Activated CD4-positive, alpha-beta T cell treated with anti-CD3 and anti-CD28 coated beads, Interleukin-10, Interleukin-2, amounts not matched to agents 100 ng/mL and 50 ng/mL, durations not matched to agents 16 hours and 8 hours (primary cell): ENCODE results near the gene ABCF3.

Experiments used
- DNase-seq: peaks from one replicate; pipeline ENCODE4 v3.0.0-alpha.2; 2020

ABCF3 gene

DNA sequence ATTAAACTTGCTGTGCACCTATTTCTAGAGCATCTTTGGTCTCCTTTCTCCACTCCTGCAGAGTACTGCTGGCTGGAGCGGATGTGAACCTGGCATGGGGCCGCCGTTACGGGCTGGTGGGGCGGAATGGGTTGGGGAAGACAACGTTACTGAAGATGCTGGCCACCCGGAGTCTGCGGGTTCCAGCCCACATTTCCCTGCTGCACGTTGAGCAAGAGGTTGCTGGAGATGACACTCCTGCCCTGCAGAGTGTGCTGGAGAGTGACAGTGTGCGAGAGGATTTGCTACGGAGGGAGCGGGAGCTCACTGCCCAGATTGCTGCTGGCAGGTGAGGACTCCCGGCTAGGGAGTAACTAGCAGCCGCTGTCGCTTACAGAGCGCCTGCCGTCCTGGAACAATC is 2.1 kb downstream of the ABCF3 start:
- DNase-seq = no peak

DNA sequence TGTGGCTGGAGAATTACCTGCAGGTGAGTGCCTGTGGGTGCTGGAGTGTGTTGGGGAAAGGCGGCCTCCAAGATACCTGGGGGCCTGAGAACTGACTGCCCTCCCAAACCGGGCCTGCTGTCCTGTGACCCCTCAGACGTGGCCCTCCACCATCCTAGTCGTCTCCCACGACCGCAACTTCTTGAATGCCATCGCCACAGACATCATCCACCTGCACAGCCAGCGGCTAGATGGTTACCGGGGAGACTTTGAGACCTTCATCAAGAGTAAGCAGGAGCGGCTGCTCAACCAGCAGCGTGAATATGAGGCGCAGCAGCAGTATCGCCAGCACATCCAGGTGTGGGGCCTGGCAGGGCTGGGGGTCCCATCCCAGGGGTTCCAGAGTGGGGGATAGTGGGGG is 3.4 kb downstream of the ABCF3 start:
- no peak for DNase-seq

DNA sequence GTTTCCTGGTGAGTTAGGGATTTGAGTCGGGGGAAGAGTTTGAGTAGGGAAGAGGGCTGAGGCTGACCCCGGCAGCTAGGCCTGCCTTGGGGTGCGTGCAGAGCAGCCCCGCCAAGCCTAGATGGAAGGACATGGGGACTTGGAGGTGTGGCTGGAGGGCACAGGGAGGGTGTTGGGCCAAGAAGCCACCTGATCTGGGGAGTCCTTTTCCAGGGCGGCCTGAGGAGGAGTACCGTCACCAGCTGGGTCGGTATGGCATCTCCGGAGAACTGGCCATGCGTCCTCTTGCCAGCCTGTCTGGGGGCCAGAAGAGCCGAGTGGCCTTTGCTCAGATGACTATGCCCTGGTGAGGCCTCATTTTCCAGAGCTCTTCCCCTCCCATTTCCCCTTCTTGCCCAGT is 6.9 kb downstream of the ABCF3 start:
- no peak for DNase-seq

DNA sequence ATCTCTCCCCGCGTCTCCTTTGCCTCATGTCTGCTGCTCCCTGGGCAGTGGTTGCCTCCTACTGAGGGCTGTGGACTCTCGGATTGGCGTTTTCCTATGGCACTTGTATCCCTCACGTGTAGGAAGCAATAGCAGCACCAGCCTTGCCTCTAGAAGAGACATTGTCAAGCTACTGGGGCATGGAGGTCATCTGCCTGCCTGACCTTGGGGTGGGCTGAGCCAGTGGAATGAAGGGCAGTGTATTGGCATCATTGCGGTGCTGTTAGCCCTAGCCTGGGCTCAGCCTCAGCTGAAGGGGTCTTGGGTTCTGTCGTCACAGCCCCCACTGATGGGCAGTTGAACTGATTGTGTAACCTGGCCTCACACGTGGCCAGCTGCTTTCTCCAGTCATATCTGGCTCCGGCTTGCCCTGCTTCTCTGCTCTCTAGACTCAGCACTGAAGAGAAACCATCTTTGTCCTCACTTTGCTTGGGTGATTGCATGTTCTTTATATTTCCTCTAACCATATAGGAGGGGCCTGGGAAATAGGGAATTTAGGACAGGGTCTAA is 8.1 kb downstream of the ABCF3 start:
- no peak for DNase-seq

DNA sequence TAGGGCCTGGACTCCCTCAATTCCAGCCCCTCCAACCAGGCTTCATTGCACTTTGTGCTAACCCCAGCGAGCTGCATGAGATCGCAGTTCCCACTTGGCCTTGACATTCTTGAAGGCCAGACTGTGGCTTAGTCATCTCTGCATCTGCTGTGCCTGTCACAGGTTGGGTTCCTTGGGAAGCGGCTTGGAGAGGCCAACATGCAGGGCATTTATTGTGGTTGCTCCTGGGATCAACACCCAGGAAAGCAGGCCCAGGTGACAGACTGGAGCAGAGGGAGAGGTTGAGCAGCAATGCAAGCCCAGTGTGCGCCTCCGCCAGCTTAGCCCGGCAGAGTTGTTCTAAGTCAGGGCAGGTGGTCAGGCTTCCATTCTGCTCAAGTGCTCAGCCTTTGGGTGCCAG is 10.5 kb downstream of the ABCF3 start:
- DNase-seq = no peak

DNA sequence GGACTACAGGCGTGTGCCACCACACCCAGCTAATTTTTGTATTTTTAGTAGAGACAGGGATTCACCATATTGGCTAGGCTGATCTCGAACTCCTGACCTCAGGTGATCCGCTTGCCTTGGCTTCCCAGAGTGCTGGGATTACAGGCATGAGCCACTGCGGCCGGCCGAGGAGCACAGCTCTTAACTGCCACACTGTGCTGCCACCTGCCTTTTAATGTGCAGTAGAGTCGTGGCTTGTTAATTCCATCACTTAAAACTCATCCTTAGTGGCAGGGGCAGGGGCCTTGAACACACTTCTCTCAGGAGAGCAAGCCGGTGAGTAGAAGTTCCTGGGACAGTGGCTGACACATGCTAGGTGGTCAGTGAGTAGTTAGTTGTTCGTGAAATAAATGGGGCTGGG is 12.5 kb downstream of the ABCF3 start:
- DNase-seq = no peak

DNA sequence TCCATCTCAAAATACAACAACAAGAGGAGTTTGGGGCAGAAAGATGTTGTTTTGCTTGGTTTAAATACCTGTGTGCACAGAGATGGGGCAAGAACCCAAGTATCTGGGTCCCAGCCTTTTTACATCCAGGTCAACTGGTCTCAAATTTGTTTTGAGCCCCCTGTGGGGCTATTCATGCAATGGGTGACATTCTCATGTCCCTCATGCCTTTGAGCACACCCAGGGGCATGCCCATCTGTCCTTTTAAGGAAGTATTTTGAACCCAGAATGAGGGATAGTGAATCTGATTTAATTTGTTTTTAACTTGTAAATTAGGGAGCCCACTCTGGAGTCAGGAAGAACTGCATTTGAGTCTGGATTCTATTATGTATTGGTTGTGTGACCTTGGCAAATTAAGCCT is 14.8 kb downstream of the ABCF3 start:
- no peak for DNase-seq

DNA sequence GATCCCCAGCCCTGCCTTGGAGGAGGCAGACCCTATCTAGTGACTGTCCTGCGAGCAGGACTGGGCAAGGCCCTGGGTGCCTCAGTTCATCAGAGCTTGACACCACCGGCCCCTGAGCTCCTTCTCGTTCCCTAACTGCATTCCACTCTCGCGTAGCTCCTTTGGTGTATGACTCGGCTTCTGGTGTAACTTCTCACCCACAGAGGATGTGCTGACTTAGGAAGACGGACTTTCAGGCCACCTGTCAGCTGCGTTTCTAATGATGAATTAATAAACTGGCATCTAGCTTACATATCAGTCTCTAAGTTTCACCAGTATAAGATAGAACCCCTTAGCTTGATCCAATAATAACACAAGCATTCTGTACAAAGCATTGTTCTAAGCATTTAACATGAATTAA is 17.5 kb downstream of the ABCF3 start:
- DNase-seq = no peak

DNA sequence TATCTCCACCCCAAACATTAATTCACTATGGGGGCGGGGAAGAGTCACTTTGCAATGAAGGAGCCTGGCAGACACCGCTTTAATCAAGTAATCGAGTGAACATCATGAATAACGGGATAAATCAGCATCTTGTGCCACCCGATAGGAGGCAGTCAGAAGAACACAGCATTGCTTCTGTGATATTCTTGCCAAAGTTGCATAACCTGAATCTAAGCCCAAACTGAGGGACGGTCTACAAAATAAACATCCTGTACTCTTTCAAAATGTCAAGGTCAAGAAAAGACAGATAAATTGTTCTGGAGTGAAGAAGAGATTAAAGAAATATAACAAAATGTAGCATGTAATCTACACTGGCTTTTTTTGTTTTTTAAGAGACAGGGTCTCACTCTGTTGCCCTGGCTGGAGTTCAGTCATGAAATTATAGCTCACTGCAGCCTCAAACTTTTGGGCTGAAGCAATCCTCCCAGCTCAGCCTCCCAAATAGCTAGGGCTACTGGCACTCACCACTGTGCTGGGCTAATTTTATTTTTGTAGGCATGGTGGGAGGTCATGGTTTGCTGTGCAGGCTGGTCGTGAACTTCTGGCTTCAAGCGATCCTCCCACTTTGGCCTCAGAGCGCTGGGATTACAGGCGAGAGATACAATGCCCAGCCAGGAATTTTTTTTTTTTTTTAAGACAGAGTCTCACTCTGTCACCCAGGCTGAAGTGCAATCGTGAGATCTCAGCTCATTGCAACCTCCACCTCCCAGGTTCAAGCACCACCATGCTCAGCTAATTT is 23.3 kb downstream of the ABCF3 start:
- DNase-seq = no peak

DNA sequence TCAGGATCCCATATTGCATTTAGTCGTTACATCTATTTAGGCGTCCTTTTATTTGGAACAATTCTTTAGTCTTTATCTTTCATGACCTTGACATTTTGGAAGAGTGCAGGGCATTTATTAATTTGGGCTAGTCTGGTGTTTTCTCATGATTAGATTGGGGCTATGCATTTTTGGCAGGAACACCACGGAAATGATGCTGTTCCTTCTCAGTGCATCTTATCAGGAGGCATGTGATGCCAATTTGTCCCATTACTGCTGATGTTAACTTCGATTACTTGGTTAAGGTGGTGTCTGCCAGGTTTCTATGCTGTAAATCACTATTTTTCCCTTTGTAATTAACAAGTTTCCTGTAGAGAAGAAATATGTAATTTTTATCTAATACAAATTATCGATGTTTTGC is 25.3 kb downstream of the ABCF3 start:
- DNase-seq = no peak

DNA sequence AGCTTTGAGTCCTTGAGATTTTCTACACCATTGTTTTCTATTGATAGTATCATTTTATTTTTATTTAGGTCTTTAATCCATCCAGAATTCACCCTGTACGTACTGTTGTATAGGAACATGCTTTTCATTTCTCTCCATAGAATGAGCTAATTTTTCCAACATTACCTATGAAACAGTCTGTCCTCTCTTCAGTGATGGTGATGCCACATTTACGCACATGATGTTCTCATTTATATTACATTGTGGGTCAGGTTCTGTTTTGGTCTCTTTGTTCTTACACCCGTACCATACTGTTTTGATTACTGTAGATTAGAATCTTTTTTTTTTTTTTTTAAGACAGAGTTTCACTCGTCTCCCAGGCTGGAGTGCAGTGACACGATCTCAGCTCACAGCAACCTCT is 25.7 kb downstream of the ABCF3 start:
- no peak for DNase-seq

DNA sequence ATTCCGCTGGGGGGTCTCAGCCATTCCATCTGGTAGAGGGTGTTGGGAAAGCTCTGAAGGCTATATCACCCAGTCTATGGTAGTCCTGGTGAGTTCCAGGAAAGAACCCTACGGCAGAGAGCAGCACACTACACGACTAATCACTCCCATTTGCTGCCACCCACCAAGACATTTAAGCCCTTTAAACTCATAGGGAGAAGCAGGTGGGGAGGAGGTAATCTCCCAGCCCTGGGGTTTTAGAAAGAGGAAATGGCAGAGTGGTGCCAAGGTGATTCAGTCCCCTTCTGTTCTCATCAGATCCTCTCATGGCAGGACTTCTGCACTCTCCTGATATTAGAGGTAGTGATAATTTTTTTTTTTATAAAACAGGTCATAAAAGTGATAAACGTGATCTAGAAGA is 32.8 kb downstream of the ABCF3 start:
- DNase-seq = no peak

DNA sequence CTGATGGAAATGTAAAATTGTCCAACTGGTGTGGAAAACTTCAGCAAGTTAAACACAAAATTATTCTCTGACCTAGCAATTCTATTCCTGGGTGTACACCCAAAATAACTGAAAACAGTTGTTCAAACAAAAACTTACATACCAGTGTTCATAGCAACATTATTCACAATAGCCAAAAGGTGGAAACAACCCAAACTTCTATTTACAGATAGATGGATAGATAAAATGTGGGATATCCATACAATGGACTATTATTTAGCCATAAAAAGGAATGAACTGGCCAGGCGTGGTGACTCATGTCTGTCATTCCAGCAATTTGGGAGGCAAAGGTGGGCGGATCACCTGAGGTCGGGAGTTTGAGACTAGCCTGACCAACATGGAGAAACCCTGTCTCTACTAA is 36.5 kb downstream of the ABCF3 start:
- no peak for DNase-seq

DNA sequence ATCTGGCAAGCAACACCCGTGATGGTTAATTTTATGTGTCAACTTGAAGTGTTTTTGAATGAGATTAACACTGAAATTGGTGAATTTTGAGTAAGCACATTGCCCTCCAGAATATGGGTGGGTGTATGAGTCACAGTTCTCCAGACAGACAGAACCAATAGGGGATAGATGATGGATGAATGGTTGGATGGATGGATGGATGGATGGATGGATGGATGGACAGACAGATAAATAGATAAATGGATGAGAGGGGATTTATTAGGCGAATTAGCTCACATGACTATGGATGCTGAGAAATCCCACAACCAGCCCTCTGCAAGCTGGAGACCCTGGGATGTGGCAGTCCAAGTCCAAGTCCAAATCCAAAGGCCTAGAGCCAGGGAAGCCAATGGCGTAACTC is 37.9 kb downstream of the ABCF3 start:
- no peak for DNase-seq

DNA sequence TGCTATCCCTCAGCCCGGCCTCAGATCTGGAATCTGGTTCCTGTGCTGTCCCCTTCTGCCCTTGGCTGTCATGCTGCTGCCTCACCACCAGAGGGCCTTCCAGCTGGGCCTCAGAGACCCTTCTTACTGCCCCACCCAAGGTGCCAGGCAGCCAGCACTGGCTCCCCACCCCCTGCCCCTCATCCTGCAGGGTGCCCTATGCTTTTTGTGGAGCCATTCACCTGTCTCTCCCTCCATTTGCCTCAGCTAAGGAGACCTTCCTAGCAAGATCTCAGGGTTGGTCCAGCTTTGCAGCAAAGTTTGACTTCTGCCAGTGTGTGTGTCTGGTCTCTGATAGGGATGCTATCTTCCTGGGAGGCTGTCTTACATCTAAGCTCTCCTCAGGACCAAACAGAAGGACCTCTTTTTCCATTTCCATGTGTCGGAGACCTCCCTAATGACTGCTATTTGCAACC is 41.5 kb downstream of the ABCF3 start:
- peak; percentile 64 for DNase-seq

DNA sequence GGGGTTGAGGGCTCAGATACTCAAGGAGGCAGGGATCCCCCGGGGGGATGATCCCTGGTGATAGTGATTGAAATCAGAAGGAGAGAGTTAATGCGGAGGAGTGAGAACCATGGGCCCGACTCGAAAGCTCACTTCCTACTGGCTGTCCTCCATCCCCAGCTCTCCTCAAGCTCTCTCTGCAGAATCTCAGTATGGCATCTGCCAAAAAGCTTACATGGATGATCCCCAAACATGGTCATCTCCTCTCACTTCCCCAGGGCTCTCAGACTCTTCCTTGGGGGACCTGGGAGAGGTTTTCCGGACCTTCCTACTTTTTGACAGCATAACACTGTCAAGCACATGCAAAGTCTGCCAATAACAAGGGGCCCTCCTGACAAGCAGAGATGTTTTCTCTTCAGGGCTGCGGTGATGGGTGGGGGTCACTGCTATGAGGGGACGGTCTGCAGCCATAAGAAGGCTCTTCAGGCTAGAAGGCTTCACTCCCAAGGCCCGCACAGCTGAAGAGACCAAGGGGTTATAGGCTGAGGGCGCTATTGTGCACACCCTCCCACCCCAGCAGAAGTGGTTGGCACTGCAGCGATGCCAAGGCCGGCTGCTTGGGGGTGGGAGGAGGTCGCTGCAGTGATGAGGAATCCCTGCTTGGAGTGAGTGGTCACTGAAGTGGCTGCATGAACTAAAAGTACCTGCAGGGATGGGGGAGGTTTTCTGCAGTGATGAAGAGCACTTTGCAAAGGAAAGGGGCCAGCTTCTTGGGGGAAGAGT is 42.6 kb downstream of the ABCF3 start:
- DNase-seq = no peak

DNA sequence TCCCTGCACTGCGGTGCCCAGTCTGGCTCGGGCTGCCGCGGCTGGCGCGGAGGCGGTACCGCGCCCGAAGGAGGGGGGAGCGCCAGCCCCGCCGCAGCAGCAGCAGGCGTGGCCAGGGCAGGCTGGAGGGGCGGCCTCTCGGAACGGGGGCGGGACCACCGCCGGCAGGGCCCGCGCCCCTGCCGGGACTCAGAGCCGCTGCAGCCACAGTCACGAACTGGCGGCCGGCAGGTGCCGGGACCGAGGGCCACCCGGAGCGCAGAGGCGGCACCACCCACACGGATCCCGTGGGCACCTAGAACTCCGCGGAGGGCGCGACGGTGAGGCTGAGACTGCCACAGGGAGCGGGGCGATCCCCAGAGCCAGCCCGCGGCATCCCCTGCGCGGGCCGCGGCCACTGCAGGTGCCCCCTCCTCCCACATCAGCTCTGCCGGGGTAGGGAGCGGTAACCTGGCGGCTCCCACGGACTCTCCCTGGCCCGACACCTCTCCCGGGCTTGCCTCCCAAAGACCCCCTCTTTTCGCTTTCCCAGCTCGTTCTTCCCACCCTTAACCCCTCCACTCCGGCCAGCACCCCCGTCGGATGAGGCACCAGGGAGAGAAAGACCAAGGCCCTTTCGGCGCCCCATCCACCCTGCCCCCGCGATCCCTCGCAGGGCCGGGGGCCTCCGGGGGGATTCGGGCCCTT is 43.5 kb downstream of the ABCF3 start, which contains the start of gene VWA5B2:
Gene VWA5B2, plus strand, starts transcription at position 192 of the 687 bp plus-strand sequence. CDS start 944 bp downstream, outside the sequence.
- peak; percentile 66 for DNase-seq

DNA sequence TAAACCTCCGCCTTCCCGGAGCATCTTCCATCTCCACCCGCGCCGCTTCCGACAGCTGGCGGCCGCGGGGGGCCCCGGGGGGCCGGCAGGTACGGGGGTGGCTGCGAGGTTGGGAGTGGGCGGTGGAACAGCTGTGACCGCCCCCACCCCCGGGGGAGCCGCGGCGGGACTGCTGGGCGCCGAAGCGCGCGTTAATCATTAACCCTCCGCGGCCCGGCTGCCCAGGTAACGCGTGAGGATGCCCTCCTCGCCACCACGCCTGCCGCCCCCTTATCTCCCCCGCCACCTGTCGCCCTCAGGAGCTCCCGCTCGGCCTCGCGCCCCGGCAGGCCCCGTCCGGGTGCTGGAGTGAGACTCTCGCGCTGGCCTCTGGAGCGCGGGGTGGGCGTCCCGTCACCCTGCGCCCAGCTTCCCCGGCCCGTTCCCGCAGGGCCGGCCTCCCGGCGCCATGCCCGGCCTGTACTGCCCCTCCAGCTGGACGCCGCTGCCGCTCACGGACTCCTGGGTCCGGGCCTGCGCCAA is 44.1 kb downstream of the ABCF3 start:
- DNase-seq = no peak

DNA sequence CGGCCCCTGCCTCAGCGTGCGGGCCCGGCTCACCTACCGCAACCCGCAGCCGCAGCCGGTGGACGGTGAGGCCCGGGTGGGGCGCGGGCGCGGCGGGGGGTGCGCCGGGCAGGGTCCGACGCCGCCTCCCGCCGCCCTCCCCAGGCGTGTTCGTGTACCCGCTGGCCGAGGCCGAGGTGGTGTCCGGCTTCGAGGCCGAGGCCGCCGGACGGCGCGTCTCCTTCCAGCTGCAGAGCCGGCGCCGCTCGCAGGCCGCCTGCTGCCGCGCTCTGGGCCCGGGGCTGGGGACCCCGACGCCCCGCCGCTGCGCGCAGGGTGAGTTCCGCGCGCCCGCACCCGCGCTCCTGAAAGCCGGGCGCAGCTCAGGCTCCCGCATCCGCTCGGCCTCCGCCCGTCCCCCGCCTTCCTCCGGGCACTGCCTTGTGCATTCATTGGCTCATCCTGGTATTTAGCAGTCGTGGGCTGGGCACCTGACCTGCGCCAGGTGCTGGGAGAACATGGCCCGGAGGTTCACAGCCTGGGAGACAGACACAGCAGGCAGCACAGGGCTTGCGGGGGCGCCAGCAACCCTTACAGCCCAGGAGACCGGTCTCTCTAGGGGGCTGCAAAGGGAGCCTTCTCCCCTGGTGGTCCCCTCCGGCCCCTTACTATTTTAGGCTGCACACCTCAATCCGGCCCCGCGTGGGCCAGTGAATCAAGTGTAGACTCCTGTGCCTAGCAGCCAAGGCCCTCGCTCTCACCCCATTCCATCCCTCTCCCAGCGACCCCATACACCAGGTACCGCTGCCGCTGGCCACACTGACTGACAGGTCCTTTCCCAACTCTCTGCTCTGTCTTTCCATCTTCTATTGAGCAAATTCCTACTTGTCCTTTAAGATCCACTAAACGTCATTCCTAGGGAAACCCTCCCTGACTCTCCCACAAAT is 44.9 kb downstream of the ABCF3 start:
- no peak for DNase-seq

DNA sequence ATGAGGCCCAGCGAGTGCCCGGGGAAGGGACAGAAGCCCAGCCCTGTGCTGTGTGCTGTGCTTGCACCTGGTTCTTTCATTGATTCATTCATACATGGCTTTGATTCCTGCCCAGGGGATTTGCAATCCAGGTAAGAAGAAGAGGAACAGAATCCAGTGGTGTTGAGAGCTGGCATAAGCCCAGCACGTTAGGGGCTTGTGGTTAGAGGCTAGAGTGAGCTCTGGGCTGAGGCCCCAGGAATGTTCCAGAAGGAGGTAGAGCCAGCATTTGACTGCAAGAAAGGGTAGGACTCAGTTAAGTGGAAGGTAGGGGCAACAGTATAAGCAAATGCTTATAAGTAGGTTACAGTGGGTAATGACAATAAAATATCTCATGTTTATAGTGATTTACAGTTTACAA is 45.7 kb downstream of the ABCF3 start:
- DNase-seq = no peak

DNA sequence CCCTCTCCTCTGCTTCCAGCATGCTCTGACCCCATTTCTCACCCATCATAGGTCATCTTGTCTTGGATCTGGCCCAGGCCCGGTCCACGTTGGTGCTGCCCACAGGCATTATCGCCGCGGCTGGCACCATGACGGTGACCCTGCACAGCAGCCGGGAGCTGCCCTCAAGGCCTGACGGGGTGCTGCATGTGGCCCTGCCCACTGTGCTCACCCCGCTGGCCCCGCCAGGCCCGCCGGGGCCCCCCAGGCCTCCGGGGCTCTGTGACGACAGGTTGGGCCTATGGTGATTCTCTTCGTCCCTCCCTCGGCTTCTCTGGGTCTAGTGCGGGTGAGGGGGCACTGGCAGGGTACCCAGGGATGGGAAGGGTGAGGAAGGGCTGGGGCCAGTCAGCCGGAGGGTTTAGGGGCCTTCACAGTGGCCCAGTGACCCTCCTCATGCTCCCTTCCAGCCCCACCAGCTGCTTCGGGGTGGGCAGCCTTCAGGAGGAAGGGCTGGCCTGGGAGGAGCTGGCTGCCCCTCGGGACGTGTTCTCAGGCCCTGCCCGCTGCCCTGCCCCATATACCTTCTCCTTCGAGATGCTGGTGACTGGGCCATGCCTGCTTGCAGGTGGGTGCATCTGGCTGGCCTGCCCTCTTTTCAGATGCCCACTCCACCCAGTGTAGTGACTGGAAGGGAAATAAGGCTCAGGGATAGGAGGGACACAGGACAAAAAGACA is 47.3 kb downstream of the ABCF3 start:
- no peak for DNase-seq
